Fibroblast of peridontal ligament (primary cell): Measurements from ENCODE around the gene CSGALNACT2.

Experiments used
- DNase-seq: peaks from one replicate; pipeline ENCODE4 v3.0.0-alpha.2; 2010; ENCODE audit errors: extremely low read depth

Gene CSGALNACT2

GRCh38 chr10:43123361-43124093 is 14.7 kb upstream of the CSGALNACT2 start:
- DNase-seq, result no peak

- DNase-seq, result no peak
Measured at GRCh38 chr10:43124094-43124521, 14.1 kb upstream of the CSGALNACT2 start.

- DNase-seq, result peak; percentile 8
Measured at GRCh38 chr10:43124574-43125273, 13.5 kb upstream of the CSGALNACT2 start.

GRCh38 chr10:43125274-43125845 is 12.9 kb upstream of the CSGALNACT2 start:
- DNase-seq, result no peak

- no peak for DNase-seq
Measured at GRCh38 chr10:43125881-43126731, 12.1 kb upstream of the CSGALNACT2 start.

- DNase-seq, result no peak
Measured at GRCh38 chr10:43126759-43127424, 11.4 kb upstream of the CSGALNACT2 start.

- no peak for DNase-seq
Measured at GRCh38 chr10:43127442-43127841, 10.8 kb upstream of the CSGALNACT2 start.

- DNase-seq, result no peak
Measured at GRCh38 chr10:43128331-43128730, 9.9 kb upstream of the CSGALNACT2 start.

GRCh38 chr10:43128958-43129706 is 9.1 kb upstream of the CSGALNACT2 start:
- DNase-seq, result peak; percentile 97

GRCh38 chr10:43130770-43131171 is 7.5 kb upstream of the CSGALNACT2 start:
- DNase-seq, result no peak

GRCh38 chr10:43131256-43131655 is 7.0 kb upstream of the CSGALNACT2 start:
- DNase-seq, result no peak

- DNase-seq, result no peak
Measured at GRCh38 chr10:43131906-43132305, 6.3 kb upstream of the CSGALNACT2 start.

- DNase-seq, result peak; percentile 13
Measured at GRCh38 chr10:43132867-43133787, 5.1 kb upstream of the CSGALNACT2 start.

- DNase-seq, result no peak
Measured at GRCh38 chr10:43134126-43134905, 3.9 kb upstream of the CSGALNACT2 start.

GRCh38 chr10:43135064-43135463 is 3.2 kb upstream of the CSGALNACT2 start:
- DNase-seq, result no peak

GRCh38 chr10:43135656-43136055 is 2.6 kb upstream of the CSGALNACT2 start:
- no peak for DNase-seq

GRCh38 chr10:43136432-43136831 is 1.8 kb upstream of the CSGALNACT2 start:
- no peak for DNase-seq

GRCh38 chr10:43136995-43137716 is 1.1 kb upstream of the CSGALNACT2 start:
- DNase-seq, result peak; percentile 23
